Vagina (tissue), 2 donors: ENCODE data around the gene USP6NL.

Experiments used
- CTCF ChIP-seq, 3 experiments: fragments of 450-650 bp in 2 of 3; fragments of 200-600 bp in 1 of 3; sonication (generic) in 1 of 3; IDR thresholded peaks; one replicate each; pipeline ENCODE4 v1.5.1; 2017 to 2019; ENCODE audit warnings: antibody characterized with exemption in 3 of 3, mild to moderate bottlenecking in 2 of 3, moderate library complexity in 2 of 3
- POLR2A ChIP-seq, 2 donors: fragments of 450-650 bp; IDR thresholded peaks; one replicate each; pipeline ENCODE4 v1.6.1; 2017; ENCODE audit warnings: antibody characterized with exemption in 2 of 2, mild to moderate bottlenecking in 2 of 2, moderate library complexity in 2 of 2
- POLR2AphosphoS5 ChIP-seq, 2 donors: sonication (generic); formaldehyde crosslinking; IDR thresholded peaks; one replicate each; pipeline ENCODE4 v1.9.0; 2017; ENCODE audit warnings: antibody characterized with exemption in 2 of 2, mild to moderate bottlenecking in 2 of 2, low read depth in 1 of 2; ENCODE audit not compliant: insufficient read depth in 1 of 2

- no peak for TF ChIP-seq CTCF (IDR thresholded peaks at IDR 0.05)
- TF ChIP-seq POLR2A (IDR thresholded peaks at IDR 0.05), result no peak
- TF ChIP-seq POLR2AphosphoS5 (IDR thresholded peaks at IDR 0.05; ENCODE audit: insufficient read depth in 1 of 2, low read depth in 1 of 2), result no peak
Measured at GRCh38 chr10:11612021-11613001, 861 bp upstream of the USP6NL start.
